ENCODE measurements around the gene MBOAT7. TPM values are rescaled to one million over a fixed set of nuclear protein-coding genes. Genes with fewer than 3 reads are reported as not detected.

MBOAT7 gene
- total RNA-seq, 1 experiment from 2014 or later = 88.1 TPM

Other genes starting within 250 kb of the MBOAT7 start
- gene CACNG8, start 226.6 kb downstream of the MBOAT7 start, total RNA-seq (2014; rRNA removed; shearing (Covaris generic)) = 0.07 and 0.59 TPM in 2 replicates
- 0.38 and 0.78 TPM in 2 replicates for gene CACNG6, start 197.9 kb downstream of the MBOAT7 start, total RNA-seq (2014; rRNA removed; shearing (Covaris generic))
- not detected in 2 replicates for gene VSTM1, start 125.7 kb downstream of the MBOAT7 start, total RNA-seq (2014; rRNA removed; shearing (Covaris generic))
- gene TARM1, start 108.2 kb downstream of the MBOAT7 start, total RNA-seq (2014; rRNA removed; shearing (Covaris generic)) = not detected in 2 replicates
- 0.66 and 1.8 TPM in 2 replicates for gene OSCAR, start 88.8 kb downstream of the MBOAT7 start, total RNA-seq (2014; rRNA removed; shearing (Covaris generic))
- 111 and 113 TPM in 2 replicates for gene NDUFA3, start 86.7 kb downstream of the MBOAT7 start, total RNA-seq (2014; rRNA removed; shearing (Covaris generic))
- gene TFPT, start 73.9 kb downstream of the MBOAT7 start, total RNA-seq (2014; rRNA removed; shearing (Covaris generic)) = 22.4 and 24.3 TPM in 2 replicates
- 81.7 and 100 TPM in 2 replicates for gene PRPF31, start 73.8 kb downstream of the MBOAT7 start, total RNA-seq (2014; rRNA removed; shearing (Covaris generic))
- 17.0 and 24.9 TPM in 2 replicates for gene CNOT3, start 51.8 kb downstream of the MBOAT7 start, total RNA-seq (2014; rRNA removed; shearing (Covaris generic))
- 3.6 and 4.7 TPM in 2 replicates for gene LENG1, start 29.9 kb downstream of the MBOAT7 start, total RNA-seq (2014; rRNA removed; shearing (Covaris generic))
- 1.9 and 2.8 TPM in 2 replicates for gene TMC4, start 16.4 kb downstream of the MBOAT7 start, total RNA-seq (2014; rRNA removed; shearing (Covaris generic))
- gene TSEN34, start 1.7 kb upstream of the MBOAT7 start, total RNA-seq (2014; rRNA removed; shearing (Covaris generic)) = 76.9 and 87.8 TPM in 2 replicates
- 3,283 and 3,663 TPM in 2 replicates for gene RPS9, start 11.3 kb upstream of the MBOAT7 start, total RNA-seq (2014; rRNA removed; shearing (Covaris generic))
- gene LILRB3, start 33.4 kb upstream of the MBOAT7 start, total RNA-seq (2014; rRNA removed; shearing (Covaris generic)) = not detected in 2 replicates
- not detected in 2 replicates for gene LILRA6, start 53.2 kb upstream of the MBOAT7 start, total RNA-seq (2014; rRNA removed; shearing (Covaris generic))
- not detected in 2 replicates for gene LILRB5, start 67.7 kb upstream of the MBOAT7 start, total RNA-seq (2014; rRNA removed; shearing (Covaris generic))
- gene LILRB2, start 91.5 kb upstream of the MBOAT7 start, total RNA-seq (2014; rRNA removed; shearing (Covaris generic)) = not detected in 2 replicates
- not detected in 2 replicates for gene LILRA5, start 123.6 kb upstream of the MBOAT7 start, total RNA-seq (2014; rRNA removed; shearing (Covaris generic))
- not detected in 2 replicates for gene LILRA4, start 149.6 kb upstream of the MBOAT7 start, total RNA-seq (2014; rRNA removed; shearing (Covaris generic))
- 0.07 and 0.33 TPM in 2 replicates for gene LAIR1, start 175.4 kb upstream of the MBOAT7 start, total RNA-seq (2014; rRNA removed; shearing (Covaris generic))
- 13.4 and 17.7 TPM in 2 replicates for gene TTYH1, start 225.9 kb upstream of the MBOAT7 start, total RNA-seq (2014; rRNA removed; shearing (Covaris generic))